ENCODE results near the gene HLA-DOB.

DNA sequence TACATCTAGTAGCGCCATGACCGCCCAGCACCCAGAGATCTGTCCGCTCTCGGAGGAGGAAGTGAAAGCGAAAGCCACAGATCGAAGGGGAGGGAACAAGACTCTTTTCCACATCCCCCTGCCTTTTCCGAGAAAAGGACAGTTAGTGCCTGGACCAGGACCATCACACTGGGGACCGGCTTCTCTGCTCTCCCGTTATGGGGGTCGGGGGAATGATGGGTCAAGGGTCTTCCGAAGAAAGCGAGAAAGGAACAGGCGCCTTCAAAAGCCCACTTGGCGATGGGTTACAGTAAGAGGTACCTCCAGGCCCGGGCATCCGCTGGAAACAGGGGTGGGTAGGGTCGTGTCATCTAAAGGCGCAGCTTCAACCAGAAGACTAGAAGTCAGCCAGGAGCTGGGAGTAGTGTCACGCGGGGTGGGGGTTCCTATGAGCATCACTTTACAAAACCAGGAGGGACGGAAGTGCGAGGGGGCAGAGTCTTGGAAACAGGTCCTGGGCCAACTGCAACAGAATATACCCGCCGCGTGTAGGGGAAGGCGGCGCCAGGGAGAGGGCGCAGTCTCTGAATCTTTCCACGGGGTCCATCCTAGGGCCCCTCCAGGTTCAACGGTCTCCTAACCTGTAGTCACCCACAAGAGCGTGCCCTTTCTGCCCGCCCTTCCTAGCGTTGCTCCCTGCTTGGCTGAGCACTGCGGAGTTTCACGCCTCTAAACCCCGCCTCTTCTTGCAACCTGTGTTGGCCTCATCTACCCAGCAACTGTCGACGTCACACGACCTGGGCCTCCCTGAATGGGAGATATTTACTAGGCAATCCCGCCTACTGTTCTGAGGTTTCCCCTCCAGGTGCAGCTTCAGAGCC is 27.4 kb upstream of the HLA-DOB start, which contains the start of gene PSMB8:
- TF ChIP-seq RAD21 (IDR thresholded peaks at IDR 0.05; ENCODE audit: low read depth), result no peak
- no peak for TF ChIP-seq EZH2 (IDR thresholded peaks at IDR 0.05)
- TF ChIP-seq YY1 (IDR thresholded peaks at IDR 0.05; ENCODE audit: extremely low read depth, insufficient replicate concordance, low read depth, low read length), result no peak
- TF ChIP-seq, protein P1, sequence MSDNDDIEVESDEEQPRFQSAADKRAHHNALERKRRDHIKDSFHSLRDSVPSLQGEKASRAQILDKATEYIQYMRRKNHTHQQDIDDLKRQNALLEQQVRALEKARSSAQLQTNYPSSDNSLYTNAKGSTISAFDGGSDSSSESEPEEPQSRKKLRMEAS (IDR thresholded peaks at IDR 0.05), result peak; percentile 62; the same call in 1 of the 2 replicates
- TF ChIP-seq, protein P2, sequence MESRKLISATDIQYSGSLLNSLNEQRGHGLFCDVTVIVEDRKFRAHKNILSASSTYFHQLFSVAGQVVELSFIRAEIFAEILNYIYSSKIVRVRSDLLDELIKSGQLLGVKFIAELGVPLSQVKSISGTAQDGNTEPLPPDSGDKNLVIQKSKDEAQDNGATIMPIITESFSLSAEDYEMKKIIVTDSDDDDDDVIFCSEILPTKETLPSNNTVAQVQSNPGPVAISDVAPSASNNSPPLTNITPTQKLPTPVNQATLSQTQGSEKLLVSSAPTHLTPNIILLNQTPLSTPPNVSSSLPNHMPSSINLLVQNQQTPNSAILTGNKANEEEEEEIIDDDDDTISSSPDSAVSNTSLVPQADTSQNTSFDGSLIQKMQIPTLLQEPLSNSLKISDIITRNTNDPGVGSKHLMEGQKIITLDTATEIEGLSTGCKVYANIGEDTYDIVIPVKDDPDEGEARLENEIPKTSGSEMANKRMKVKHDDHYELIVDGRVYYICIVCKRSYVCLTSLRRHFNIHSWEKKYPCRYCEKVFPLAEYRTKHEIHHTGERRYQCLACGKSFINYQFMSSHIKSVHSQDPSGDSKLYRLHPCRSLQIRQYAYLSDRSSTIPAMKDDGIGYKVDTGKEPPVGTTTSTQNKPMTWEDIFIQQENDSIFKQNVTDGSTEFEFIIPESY (IDR thresholded peaks at IDR 0.05; ENCODE audit: extremely low read depth, insufficient replicate concordance, low read length), result no peak
- no peak for TF ChIP-seq POLR2A (IDR thresholded peaks at IDR 0.05; ENCODE audit: borderline replicate concordance, extremely low read depth, insufficient read depth, insufficient read length)
- TF ChIP-seq ZFX (IDR thresholded peaks at IDR 0.05), result no peak
- TF ChIP-seq POLR2AphosphoS5 (IDR thresholded peaks at IDR 0.05; ENCODE audit: low read depth, low read length), result 0 out of 2 replicates have a peak, but pooled peaks have one; percentile 23
- TF ChIP-seq, protein P3, sequence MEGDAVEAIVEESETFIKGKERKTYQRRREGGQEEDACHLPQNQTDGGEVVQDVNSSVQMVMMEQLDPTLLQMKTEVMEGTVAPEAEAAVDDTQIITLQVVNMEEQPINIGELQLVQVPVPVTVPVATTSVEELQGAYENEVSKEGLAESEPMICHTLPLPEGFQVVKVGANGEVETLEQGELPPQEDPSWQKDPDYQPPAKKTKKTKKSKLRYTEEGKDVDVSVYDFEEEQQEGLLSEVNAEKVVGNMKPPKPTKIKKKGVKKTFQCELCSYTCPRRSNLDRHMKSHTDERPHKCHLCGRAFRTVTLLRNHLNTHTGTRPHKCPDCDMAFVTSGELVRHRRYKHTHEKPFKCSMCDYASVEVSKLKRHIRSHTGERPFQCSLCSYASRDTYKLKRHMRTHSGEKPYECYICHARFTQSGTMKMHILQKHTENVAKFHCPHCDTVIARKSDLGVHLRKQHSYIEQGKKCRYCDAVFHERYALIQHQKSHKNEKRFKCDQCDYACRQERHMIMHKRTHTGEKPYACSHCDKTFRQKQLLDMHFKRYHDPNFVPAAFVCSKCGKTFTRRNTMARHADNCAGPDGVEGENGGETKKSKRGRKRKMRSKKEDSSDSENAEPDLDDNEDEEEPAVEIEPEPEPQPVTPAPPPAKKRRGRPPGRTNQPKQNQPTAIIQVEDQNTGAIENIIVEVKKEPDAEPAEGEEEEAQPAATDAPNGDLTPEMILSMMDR (IDR thresholded peaks at IDR 0.05 in 2 of 3, conservative IDR thresholded peaks at IDR 0.05 in 1 of 3; ENCODE audit: borderline replicate concordance in 1 of 3, insufficient read depth in 1 of 3, low read depth in 2 of 3, low read length in 2 of 3), result no peak
- TF ChIP-seq ZNF274 (IDR thresholded peaks at IDR 0.05; ENCODE audit: low read depth, low read length), result no peak
- 0 out of 2 replicates have a peak, but pooled peaks have one; percentile 36 for TF ChIP-seq SP1 (IDR thresholded peaks at IDR 0.05; ENCODE audit: low read depth)
